ENCODE measurements around the gene CHKB. TPM values are rescaled to one million over a fixed set of nuclear protein-coding genes. Genes with fewer than 3 reads are reported as not detected.

CHKB gene
- total RNA-seq, 1 donor from 2014 or later, result 81.1 TPM

DNA sequence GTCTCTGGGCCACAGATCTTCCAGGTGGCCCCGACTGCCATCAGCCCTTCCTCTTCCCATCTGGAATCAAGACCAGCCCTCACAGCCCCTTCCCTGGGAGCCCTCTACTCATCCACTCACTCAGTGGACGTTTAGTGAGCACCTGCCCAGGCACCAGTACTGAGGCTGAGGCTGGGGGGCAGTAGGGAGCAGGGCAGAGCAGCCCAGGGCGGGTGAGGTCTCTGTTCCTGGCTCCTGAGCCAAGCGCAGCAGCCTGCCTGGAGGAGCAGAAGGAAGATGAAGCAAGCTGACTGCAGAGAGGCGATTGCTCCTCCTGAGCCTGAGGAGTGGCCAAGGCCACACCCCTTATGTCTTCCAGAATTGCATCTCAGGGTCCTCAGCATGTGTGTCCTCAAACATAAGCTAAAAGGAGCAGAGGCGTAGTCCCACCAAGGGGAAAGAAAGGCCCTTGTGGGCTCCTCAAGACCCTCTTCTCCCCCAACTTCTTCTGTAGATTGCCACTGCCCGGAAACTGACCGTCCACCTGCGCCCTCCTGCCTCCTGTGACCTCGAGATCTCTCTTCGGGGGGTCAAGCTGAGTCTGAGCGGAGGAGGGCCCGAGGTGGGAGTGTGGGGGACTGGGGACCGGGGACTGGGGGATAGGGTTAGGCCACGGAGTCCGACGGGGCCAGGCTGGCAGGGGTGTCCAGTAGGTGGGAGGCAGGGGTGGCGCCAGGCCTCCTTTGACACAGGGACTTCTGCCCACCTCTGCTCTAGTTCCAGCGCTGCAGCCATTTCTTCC, 23.7 kb upstream of the CHKB start:
- H3K4me3 ChIP-seq (ENCODE audit: low read depth, low read length), result no peak overlapping the region
- no peak for DNase-seq (ENCODE audit: low read depth)
- H3K27me3 ChIP-seq (ENCODE audit: control insufficient read depth, insufficient read depth, low read length), result peaks cover 87% of the 10 kb centered on the region
- no peaks in the 10 kb centered on the region for H3K36me3 ChIP-seq (ENCODE audit: control insufficient read depth, insufficient read depth, low read length)
- TF ChIP-seq, protein P1, sequence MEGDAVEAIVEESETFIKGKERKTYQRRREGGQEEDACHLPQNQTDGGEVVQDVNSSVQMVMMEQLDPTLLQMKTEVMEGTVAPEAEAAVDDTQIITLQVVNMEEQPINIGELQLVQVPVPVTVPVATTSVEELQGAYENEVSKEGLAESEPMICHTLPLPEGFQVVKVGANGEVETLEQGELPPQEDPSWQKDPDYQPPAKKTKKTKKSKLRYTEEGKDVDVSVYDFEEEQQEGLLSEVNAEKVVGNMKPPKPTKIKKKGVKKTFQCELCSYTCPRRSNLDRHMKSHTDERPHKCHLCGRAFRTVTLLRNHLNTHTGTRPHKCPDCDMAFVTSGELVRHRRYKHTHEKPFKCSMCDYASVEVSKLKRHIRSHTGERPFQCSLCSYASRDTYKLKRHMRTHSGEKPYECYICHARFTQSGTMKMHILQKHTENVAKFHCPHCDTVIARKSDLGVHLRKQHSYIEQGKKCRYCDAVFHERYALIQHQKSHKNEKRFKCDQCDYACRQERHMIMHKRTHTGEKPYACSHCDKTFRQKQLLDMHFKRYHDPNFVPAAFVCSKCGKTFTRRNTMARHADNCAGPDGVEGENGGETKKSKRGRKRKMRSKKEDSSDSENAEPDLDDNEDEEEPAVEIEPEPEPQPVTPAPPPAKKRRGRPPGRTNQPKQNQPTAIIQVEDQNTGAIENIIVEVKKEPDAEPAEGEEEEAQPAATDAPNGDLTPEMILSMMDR (IDR thresholded peaks at IDR 0.05; ENCODE audit: insufficient read depth, low read length, poor library complexity, severe bottlenecking), result no peak

DNA sequence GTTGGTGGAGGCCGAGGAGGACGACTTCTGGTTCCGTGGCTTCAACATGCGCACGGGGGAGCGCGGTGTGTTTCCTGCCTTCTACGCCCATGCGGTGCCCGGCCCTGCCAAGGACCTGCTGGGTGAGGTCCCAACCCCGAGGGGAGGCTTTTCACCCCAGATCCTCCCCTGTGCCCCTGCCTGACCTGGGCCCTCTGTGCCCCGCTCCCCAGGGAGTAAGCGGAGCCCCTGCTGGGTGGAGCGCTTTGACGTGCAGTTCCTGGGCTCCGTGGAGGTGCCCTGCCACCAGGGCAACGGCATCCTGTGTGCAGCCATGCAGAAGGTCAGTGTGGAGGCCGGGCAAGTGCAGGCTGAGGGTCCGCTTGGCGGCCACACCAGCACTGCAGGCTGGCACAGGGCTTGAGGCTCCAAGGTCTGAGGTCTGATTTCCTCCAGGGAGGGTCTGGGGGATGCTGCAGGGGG, 23.0 kb upstream of the CHKB start:
- peaks cover 89% of the 10 kb centered on the region for H3K27me3 ChIP-seq (ENCODE audit: control insufficient read depth, insufficient read depth, low read length)
- DNase-seq (ENCODE audit: low read depth), result no peak
- TF ChIP-seq, protein P1 (IDR thresholded peaks at IDR 0.05; ENCODE audit: insufficient read depth, low read length, poor library complexity, severe bottlenecking), result no peak
- no peak overlapping the region for H3K4me3 ChIP-seq (ENCODE audit: low read depth, low read length)
- no peaks in the 10 kb centered on the region for H3K36me3 ChIP-seq (ENCODE audit: control insufficient read depth, insufficient read depth, low read length)

DNA sequence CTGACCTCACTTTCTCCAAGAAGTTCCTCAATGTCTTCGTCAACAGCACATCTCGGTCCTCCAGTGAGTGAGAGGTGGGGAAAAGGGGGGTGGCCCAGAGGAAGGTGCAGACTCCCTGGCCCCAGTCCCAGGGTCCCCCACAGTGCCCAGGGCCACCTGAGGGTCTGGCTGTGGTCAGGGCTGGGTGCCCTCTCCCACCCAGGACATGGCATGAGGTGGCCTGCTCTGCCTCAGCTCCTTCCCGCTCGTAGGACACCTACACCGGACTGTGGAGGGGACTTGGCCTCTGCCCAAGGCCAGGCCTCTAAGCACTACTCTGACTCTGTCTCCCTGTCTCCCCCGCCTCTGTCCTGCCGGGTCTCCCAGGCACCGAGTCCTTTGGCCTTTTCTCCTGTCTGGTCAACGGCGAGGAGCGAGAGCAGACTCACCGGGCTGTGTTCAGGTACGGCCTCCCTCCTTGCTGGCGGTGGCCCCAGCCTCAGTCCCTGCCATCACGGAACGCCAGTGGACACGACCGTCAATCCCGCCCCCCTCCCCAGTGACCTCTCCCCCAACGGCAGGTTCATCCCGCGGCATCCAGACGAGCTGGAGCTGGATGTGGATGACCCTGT, 22.5 kb upstream of the CHKB start:
- no peaks in the 10 kb centered on the region for H3K36me3 ChIP-seq (ENCODE audit: control insufficient read depth, insufficient read depth, low read length)
- no peak overlapping the region for H3K4me3 ChIP-seq (ENCODE audit: low read depth, low read length)
- peaks cover 85% of the 10 kb centered on the region for H3K27me3 ChIP-seq (ENCODE audit: control insufficient read depth, insufficient read depth, low read length)
- TF ChIP-seq, protein P1 (IDR thresholded peaks at IDR 0.05; ENCODE audit: insufficient read depth, low read length, poor library complexity, severe bottlenecking), result no peak
- DNase-seq (ENCODE audit: low read depth), result no peak

DNA sequence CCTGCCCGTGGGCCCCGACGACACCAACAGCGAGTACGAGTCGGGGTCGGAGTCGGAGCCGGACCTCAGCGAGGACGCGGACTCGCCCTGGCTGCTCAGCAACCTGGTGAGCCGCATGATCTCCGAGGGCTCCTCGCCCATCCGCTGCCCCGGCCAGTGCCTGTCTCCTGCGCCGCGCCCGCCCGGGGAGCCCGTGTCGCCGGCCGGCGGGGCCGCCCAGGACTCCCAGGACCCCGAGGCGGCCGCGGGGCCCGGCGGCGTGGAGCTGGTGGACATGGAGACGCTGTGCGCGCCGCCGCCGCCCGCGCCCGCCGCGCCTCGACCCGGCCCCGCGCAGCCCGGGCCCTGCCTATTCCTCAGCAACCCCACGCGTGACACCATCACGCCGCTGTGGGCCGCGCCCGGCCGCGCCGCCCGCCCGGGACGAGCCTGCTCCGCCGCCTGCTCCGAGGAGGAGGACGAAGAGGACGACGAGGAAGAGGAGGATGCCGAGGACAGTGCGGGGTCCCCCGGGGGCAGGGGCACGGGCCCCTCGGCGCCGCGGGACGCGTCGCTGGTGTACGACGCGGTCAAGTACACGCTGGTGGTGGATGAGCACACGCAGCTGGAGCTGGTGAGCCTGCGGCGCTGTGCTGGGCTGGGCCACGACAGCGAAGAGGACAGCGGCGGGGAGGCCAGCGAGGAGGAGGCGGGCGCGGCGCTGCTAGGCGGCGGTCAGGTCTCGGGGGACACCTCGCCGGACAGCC, 21.8 kb upstream of the CHKB start:
- Histone ChIP-seq H3K27me3 (ENCODE audit: control insufficient read depth, insufficient read depth, low read length) (peaks cover 86% of the 10 kb centered on the region), H3K36me3 (ENCODE audit: control insufficient read depth, insufficient read depth, low read length) (no peaks in the 10 kb centered on the region), H3K4me3 (ENCODE audit: low read depth, low read length) (no peak overlapping the region)
- TF ChIP-seq, protein P1 (IDR thresholded peaks at IDR 0.05; ENCODE audit: insufficient read depth, low read length, poor library complexity, severe bottlenecking), result no peak
- no peak for DNase-seq (ENCODE audit: low read depth)

DNA sequence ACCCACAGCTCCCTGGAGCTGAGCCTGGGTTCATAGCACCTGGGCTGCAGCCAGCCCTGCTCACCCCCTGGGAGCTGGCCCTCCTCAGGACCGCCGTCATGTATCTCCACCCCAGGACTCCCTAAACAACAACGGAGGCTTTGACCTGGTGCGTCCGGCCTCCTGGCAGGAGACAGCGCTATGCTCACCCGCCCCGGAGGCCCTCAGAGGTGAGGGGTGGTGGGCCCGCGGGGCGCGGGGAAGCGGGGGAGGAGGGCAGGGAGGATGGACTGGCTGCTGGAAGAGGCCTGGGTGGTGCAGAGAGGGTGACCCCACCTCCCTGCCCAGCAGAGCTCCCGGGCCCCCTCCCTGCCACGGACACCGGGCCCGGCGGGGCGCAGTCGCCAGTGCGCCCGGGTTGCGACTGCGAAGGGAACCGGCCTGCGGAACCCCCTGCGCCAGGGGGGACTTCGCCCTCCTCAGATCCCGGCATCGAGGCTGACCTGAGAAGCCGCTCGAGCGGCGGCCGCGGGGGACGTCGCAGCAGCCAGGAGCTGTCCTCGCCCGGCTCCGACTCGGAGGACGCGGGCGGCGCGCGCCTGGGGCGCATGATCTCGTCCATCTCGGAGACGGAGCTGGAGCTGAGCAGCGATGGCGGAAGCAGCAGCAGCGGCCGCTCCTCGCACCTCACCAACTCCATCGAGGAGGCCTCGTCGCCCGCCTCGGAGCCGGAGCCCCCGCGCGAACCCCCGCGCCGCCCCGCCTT, 21.0 kb upstream of the CHKB start:
- Histone ChIP-seq H3K4me3 (ENCODE audit: low read depth, low read length) (no peak overlapping the region), H3K27me3 (ENCODE audit: control insufficient read depth, insufficient read depth, low read length) (peaks cover 82% of the 10 kb centered on the region), H3K36me3 (ENCODE audit: control insufficient read depth, insufficient read depth, low read length) (no peaks in the 10 kb centered on the region)
- TF ChIP-seq, protein P1 (IDR thresholded peaks at IDR 0.05; ENCODE audit: insufficient read depth, low read length, poor library complexity, severe bottlenecking), result no peak
- DNase-seq (ENCODE audit: low read depth), result no peak
